Activated CD4-positive, alpha-beta memory T cell treated with anti-CD3 and anti-CD28 coated beads, Interleukin-2, amount 10 ng/mL, durations not matched to agents 7 days and 5 days (primary cell): Measurements from ENCODE around the gene PDE4D. TPM values are rescaled to one million over a fixed set of nuclear protein-coding genes. Genes with fewer than 3 reads are reported as not detected.

ENCODE experiments used
- CTCF ChIA-PET: fragments of 350-600 bp; sonication (Branson Sonifier 250); formaldehyde crosslinking; loops from one replicate; lab custom pipeline; 2021; ENCODE audit warnings: antibody characterized with exemption, inconsistent platforms; lab: Charles Lee
- POLR2A ChIA-PET: fragments of 350-600 bp; sonication (Branson Sonifier 250); formaldehyde crosslinking; loops from one replicate; lab custom pipeline; 2021; ENCODE audit warnings: antibody characterized with exemption; lab: Charles Lee
- DNase-seq: peaks from one replicate; pipeline ENCODE4 v3.0.0-alpha.2; 2020
- H3K27ac Mint-ChIP-seq: one replicate; pipeline ENCODE4 v1.8.0; 2021; ENCODE audit warnings: mild to moderate bottlenecking, mixed read lengths
- H3K27me3 Mint-ChIP-seq: one replicate; pipeline ENCODE4 v1.8.0; 2021; ENCODE audit warnings: mixed read lengths
- H3K36me3 Mint-ChIP-seq: one replicate; pipeline ENCODE4 v1.8.0; 2021; ENCODE audit warnings: low read depth, mixed read lengths
- H3K4me1 Mint-ChIP-seq: one replicate; pipeline ENCODE4 v1.8.0; 2021; ENCODE audit warnings: mixed read lengths
- H3K4me3 Mint-ChIP-seq: one replicate; pipeline ENCODE4 v1.8.0; 2021; ENCODE audit warnings: mild to moderate bottlenecking, mixed read lengths
- H3K9me3 Mint-ChIP-seq: one replicate; pipeline ENCODE4 v1.8.0; 2021; ENCODE audit warnings: mixed read lengths
- total RNA-seq, 2 experiments: library from RNA; stranded (reverse); gene quantifications; one replicate each; pipeline ENCODE4 v1.2.3, GENCODE V29; 2021

PDE4D gene
- total RNA-seq, 2 experiments from 2014 or later = 123 to 126 TPM

- Mint-ChIP-seq H3K9me3 (no peaks in the 10 kb centered on the region), H3K27me3 (no peaks in the 10 kb centered on the region), H3K27ac (no peak overlapping the region), H3K36me3 (no peaks in the 10 kb centered on the region), H3K4me1 (peaks cover 27% of the 10 kb centered on the region), H3K4me3 (no peak overlapping the region)
- POLR2A ChIA-PET = no interaction called here
- no peak for DNase-seq
- CTCF ChIA-PET = no interaction called here
Measured at GRCh38 chr5:58922461-58923171, 970.9 kb downstream of the PDE4D start.

- ChIA-PET CTCF (no interaction called here), POLR2A (no interaction called here)
- Mint-ChIP-seq H3K27ac (no peak overlapping the region), H3K9me3 (no peaks in the 10 kb centered on the region), H3K4me3 (no peak overlapping the region), H3K36me3 (no peaks in the 10 kb centered on the region), H3K4me1 (peaks cover 13% of the 10 kb centered on the region), H3K27me3 (peaks cover 1% of the 10 kb centered on the region)
- no peak for DNase-seq
Measured at GRCh38 chr5:58921159-58921558, 972.4 kb downstream of the PDE4D start.

GRCh38 chr5:58919833-58920232 lies 973.7 kb downstream of the PDE4D start:
- no peak for DNase-seq
- ChIA-PET CTCF (no interaction called here), POLR2A (no interaction called here)
- peaks cover 8% of the 10 kb centered on the region for H3K4me1 Mint-ChIP-seq
- H3K4me3 Mint-ChIP-seq = no peak overlapping the region
- no peaks in the 10 kb centered on the region for H3K36me3 Mint-ChIP-seq
- H3K27me3 Mint-ChIP-seq = peaks cover 1% of the 10 kb centered on the region
- no peak overlapping the region for H3K27ac Mint-ChIP-seq
- no peaks in the 10 kb centered on the region for H3K9me3 Mint-ChIP-seq
